GM19035 (cell line): ENCODE data around the gene AZU1.
A peak's percentile ranks its signal among the peaks of the same experiment; 100 is the strongest.

ENCODE experiments used
- ATAC-seq: cut with Tn5 transposase; IDR thresholded peaks from one replicate; pipeline ENCODE4 v1.9.1; 2021; ENCODE audit not compliant: unreplicated experiment

The AZU1 gene

DNA sequence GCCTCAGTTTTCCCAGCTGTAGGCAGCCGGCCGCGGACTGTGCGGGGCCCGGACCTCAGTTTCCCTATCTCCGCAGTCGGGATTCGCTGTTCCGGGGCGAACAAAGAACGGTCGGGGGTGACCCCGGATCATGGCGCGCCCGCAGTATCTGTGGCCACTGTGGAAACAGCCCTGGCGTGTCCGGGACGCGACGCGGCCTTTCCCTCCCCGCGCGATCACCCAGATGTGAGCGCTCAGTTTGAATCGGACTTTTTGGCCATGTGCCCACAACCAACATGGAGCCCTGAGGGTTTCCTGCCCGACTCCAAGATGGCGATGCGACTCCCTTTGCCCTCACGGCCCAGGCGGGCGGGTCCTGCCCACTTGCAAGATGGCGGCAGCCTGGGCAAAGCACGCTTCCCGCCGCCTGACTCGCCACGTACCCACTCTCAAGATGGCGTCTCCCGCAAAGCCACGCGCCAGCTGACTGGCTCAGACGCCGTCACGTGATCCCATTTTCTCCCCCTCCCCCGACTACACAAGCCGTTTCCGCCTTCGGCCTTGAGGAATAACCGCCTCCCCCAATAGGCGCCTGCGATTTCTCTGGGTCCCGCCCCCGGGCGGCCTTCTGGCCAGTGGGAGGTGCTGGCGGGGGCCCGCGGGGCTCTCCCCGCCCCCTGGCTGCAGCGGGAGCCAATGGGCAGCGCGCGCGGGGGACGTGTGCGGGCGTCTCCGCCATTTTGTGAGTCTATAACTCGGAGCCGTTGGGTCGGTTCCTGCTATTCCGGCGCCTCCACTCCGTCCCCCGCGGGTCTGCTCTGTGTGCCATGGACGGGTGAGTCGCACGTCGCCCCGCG is 30.7 kb upstream of the AZU1 start, which contains the start of gene PTBP1:
TSS of gene PTBP1 (plus strand) at position 761 of the 836 bp plus-strand sequence. CDS start at position 807, 46 bp downstream.
- peak; percentile 81 for ATAC-seq

DNA sequence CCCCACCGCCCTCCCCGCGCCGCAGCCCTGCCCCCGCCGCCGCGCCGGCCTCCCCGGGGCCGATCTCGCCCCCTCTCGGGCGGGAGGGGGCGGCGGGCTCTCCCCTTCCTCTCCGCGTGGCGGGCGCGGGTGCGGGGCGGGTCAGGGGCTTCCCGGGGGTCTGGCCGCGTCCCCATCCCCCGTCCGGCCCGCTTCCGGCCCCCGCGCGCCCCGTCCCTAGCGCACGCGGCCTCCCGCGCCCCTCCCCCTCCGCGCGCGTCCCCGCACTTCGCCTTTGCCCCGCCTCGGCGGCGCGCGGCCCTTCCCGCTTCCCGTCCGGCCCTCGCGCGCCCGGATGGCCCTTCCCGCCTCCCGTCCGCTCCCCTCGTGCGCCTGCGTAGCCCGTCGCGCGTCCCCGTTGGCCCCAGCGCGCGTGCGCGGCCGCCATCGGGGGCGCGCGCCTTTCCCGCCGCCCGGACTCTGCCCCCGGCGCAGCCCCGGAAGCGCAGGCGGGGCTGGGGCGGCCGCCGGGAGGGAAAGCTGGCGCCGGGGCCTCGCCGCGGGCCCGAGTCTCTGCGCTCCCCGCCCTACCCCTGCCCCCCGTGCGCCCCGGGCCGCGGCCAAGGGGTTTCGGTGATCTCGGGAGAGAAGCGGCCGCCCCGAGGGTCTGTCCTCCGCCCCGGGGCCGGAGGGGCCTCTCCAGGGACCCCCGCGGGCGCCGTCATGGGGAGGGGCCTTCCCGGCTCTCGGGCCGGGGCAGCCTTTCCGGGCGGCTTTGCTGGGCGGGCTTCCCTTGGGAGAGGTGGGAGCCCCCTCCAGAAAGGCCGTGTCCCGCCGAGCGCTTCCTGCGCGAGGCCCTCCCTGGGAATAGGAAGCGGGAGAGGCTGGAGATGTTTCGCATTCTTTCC is 29.9 kb upstream of the AZU1 start:
- ATAC-seq = peak; percentile 38

DNA sequence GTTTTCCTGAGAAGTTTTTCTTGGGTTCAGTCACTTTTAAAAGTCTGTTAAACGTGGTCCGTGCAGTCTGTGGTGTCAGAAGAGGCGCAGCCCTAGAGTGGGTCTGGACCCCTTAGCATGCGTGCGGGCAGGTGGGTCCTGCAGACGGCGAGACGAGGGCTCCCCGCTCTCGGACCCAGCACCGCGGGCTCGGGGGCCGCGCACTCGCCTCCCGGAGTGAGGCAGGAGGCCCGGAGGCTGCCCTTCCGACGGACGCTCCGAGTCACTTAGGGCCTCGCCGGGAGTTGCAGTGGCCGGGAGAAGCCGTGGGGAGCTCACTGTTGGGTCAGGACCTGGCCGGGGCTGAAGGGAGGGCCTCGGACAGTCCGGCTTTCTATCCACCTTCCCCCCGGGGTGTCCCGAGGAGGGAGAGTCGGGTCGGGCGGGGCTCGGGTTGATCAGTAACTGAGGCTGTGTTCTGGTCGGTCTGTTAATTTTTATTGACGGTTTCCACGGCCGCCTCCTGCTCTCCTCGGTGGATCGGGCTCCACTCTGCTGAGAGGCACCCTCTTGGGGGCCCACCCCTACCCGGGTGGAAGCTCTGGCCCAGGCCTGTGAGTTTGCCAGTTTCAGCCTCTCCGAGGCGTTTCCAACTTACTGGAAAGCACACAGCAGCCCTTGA is 29.1 kb upstream of the AZU1 start:
- ATAC-seq = no peak

DNA sequence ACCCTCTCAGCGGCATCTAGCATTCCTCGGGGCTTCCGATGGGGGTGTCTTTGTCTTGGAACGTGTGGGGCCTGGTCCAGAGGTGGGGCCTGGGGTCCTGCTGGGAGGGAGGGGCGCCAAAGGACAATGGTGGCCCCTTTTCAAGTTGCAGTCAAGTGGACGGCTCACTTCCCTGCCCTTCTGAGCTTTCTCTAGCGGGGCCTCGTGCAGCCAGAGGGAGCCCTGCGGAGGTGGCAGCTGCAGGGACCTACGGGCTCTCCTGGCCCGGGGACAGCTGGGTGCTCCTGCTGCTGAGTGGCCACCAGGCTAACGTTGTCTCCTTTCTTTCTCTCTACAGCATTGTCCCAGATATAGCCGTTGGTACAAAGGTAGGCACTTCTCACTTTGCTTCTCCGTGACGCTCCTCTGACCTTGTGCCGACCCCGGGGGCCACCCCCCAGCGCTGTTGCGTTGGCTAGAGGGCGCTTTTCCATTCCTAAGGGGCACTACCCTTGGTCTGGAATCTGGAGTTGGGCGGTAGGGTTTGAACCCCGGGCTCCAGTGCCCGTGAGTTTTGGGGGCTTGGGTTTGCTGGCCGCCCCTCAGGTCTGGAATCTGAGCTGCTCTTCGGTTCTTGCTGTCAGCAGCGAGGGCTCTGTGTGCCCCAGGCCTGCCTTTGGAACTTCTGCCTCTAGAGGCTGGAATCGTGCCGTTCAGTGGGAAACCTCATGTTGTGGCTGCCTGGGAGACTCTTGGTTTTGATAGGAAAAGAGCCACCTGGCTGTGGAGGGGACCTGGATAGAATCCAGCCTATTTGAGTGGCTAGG is 28.4 kb upstream of the AZU1 start:
- ATAC-seq = no peak

DNA sequence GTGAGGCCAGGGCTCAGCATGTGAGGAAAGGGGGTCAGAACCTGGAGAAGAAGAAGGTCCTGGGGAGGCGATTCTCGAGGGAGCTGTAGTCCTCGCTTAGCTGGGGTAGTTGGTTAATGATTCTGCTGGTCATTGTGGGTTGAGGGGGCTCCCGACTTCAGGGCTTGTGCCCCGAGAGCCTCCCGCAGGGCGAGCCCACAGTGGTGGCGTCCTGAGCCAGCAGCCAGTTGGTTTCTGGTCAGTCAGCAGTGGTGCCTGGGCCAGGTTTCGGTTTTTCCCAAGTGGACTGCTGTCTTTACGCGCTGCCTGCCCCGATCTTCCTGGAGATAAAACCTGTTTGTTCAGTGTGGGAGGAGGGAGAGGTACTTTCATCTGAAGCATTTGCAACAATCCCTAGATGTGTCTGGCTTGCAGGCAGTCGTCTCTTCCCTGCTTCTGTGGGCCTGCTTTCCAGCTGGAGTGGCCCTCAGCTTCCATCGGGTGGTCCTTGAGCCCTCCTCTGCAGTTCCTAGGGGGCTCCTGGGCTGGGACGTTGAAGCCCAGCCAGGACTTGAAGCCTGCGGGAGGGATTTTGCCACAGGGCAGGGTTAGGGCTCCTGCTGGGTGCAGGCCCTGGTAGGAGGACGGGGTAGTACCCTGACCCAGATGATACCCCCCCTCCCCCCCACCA is 27.1 kb upstream of the AZU1 start:
- ATAC-seq = no peak

DNA sequence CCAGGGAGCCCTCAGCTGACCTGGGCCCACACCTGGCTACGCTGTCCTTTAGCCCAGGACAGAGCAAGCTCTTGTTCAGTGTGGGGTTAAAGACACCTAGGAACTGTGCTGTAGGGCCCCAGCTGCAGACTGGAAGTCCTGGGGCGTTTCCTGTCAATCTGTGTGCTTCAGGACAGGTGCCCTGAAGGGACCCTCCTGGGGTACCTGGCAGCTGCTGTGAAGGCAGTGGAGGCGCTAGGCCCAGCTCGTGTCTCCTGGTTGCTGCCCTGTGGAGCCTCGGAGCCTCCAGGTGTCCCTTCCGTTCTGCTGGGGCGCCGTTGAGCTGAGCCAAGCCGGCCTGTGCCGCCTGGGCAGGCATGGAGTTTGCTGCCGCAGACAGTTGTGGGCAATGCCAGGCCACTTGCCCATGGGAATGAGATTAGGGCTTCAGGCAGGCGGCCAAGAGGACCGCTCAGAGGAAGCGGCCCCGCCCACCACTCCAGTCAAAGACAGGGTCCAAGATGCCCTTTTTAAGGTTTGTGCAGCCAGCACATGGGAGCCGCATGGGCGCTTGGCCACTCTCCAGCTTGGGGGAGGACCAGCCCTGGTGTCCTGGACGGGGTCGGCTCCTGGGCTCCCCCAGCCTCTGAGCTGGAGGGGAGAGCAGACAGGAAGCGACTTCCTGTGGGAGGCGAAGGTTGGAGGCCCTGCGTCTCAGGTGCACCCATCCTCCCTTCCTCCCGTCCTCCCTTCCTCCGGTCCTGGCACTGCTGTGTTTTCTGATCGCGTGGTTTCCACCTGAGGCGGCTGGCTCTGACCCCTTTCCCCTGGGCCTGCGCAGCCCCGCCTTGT is 26.4 kb upstream of the AZU1 start:
- no peak for ATAC-seq

DNA sequence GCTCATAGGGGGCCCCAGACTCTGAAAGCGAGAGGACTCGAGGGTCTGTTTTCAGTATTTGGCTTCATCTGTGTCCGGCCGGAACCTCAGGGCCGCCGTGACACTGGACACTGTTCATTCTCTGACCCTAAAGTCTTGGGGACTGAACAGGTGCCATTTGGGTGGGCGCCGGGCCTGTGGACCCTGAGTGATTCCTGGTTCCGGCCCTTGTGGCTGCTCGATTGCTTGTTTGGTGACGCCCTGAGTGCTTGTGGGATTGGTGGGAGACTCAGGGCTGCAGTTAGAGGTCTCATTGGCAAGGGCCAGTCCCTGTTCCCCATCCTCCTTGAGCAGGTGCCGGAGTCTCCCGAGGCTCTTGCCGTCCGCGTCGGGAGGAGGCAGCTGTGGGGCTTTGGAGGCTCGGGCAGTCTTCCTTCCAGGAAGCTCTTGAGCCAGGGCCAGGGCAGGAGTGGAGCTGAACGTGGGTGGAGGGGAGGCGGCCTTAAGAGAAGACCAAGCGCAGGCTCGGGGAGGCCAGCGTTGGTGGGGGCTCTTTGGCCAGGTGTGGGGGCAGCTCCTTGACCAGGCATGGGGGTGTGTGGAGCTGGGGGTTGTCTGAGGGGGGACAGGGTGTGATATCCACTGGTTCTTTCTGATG is 25.7 kb upstream of the AZU1 start:
- ATAC-seq = no peak

DNA sequence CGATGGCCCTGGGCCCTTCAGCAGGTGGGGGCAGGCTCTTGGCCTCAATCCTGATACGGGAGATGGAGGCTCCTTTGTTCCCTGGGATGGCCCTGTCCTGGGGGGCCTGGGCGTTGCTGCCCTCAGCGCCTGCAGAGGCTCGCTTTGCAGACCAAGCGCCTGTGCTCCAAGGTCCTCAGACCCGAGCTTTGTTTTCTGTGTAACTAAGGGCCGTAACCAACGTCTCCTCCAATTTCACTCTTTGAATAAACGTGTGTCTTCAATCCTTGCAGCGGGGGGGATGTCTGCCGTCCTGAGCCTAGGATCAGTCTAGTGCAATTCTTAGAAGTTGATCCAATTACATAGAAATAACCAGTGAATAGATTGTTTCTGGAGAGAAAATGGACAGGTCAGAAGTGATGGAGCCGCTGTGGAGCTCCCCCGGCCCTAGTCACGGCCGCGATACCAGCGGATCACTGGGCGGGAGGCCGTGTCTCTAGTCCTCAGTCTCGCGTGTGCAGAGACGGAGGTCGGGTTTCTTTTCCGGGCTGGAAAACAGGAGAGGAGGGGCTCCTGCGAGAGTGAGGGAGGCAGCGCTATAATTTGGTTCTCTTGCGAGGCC is 25.0 kb upstream of the AZU1 start:
- ATAC-seq = no peak

DNA sequence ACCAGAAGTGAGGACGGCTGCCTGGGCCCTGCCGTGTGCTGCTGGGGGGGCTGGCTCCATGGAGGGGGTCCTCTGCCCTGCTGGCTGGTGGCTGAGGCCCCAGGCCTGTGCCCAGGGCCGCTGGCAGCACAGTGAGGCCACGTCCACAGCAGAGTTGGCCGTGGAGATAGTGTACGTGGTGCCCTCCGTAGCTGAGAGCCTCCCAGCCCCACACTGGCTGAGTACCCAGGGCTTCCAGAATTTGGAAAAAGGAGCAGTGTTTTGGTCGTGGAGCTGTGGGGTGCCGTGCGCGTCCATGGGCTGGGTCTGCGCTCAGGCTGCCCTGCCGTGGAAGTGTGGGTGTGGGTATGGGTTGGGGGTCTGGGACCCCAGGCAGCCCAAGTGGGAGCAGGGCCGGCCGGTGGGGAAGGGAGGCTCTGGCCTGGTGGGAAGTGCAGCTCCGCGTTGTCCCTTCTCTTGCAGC is 24.5 kb upstream of the AZU1 start:
- no peak for ATAC-seq

DNA sequence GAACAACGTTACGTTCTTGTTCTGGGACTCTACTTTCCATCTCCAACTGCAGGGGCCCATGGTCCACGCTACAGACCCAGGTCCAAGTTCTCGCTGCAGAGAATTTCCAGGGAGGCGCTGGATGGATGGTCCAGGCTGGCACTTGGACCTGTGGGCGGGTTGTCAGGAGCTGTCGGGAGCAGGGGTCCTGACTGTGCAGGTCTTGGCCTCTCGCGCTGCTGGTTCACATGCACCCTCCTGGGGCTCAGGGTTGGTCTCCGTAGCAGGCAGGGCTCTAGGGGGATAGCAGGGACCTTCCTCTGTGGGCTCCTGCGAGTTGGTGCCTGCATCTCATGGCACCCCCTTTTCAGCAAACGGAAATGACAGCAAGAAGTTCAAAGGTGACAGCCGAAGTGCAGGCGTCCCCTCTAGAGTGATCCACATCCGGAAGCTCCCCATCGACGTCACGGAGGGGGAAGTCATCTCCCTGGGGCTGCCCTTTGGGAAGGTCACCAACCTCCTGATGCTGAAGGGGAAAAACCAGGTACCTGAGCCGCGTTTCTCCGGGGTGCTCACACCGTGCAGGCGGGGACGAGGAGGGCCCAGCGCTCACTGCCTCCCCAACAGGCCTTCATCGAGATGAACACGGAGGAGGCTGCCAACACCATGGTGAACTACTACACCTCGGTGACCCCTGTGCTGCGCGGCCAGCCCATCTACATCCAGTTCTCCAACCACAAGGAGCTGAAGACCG is 23.8 kb upstream of the AZU1 start:
- ATAC-seq = no peak

DNA sequence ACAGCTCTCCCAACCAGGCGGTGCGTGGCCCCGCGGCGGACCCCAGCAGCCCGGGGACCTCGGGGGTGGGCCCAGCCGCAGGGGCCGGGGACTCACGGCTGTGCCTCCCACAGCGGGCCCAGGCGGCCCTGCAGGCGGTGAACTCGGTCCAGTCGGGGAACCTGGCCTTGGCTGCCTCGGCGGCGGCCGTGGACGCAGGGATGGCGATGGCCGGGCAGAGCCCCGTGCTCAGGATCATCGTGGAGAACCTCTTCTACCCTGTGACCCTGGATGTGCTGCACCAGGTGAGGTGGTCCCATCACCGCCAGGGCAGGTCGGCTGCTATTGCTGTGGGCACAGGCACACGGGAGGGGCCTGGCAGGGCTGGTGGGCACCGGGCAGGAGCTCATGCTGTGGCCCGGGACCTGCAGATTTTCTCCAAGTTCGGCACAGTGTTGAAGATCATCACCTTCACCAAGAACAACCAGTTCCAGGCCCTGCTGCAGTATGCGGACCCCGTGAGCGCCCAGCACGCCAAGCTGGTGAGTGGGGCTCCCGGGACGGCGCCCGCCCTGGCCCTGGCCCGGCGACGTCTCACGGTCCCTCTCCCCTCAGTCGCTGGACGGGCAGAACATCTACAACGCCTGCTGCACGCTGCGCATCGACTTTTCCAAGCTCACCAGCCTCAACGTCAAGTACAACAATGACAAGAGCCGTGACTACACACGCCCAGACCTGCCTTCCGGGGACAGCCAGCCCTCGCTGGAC is 23.0 kb upstream of the AZU1 start:
- no peak for ATAC-seq

DNA sequence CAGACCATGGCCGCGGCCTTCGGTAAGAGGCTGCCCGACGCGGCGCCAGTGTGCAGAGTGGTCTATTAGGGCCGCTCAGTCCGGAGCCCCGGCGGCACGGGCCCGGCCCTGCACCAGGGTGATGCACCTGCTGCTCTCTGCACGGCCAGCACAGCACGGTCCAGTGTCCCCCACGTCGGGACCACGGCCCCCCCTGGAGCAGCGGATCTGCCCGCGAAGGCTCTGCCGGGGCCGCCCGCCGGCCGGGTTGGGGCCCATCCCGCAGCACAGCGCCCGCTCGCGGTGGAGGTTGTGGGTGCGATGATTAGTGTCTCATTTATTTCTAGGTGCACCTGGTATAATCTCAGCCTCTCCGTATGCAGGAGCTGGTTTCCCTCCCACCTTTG is 22.5 kb upstream of the AZU1 start:
- ATAC-seq = no peak

DNA sequence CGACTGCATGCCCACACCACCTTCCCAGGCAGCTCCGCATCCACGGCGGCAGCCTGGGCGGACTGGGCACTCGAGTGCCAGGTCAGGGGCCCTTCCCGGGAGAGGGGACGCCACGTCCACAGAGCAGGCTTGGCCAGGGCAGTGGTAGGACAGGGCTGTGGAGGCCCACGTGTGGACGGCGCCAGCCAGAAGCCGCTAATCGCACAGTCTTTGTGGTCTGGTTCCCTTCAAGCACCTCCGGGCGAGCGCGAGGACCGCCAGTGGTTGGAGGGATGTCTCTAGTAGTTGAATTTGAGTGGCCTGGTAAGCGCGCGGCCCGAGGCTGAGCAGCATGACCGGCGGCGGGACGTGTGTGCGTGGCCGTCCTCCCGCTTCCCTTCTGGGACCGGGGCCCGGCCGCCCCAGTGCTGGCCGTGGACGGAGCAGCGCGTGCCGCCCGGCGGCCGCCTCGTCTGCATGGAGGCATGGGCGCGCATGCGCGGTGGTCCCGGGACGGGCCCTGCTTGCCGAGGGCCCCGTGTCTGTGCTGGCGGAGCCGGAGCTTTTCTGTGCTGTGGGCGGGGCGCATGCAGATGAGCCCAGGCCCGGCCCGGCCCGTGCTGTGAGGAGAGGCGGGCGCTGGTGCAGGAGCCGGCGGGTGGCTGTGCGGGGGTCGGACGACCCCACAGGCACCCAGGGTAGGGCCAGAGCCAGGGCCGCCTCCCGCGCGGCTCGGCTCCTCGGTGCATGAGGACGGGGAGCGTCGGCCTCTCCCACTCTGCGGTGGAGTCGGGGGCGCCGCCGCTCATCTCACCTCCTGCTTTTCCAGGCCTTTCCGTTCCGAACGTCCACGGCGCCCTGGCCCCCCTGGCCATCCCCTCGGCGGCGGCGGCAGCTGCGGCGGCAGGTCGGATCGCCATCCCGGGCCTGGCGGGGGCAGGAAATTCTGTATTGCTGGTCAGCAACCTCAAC is 21.8 kb upstream of the AZU1 start:
- ATAC-seq = no peak

DNA sequence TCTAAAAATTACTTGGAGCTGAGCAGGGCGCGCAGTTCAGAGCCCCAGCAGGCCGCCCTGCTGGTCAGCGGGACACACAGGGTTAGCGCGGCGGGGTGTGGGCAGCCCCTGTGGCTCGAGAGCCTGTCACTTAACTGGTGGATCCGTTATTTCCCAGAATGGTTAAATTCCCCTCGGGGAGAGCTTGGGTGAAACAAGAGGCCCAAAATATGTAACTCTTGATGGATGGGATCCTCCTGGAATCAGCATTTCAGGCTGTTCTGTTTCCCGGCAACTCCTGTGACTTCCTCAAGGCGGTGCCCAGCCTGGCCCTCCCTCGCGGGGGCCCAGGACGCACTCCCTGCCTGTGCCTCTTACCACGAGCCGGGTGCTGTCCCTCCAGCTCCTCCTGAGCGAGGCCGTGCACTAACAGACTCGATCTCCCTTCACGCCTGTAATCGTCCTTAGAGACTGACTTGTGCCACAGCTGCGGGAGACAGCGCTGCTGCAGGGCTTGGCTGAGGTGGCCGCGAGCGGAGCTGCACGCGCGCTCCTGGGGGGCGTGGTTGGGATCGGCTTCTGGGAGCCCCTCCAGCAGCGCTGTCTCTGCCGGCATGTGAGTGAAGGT is 20.7 kb upstream of the AZU1 start:
- ATAC-seq = no peak
